HepG2 (cell line): ENCODE data around the gene KLF9.

Source experiments
- GATAD1 ChIP-seq: IDR thresholded peaks from 2 replicates; pipeline ENCODE4 v1.6.1; 2016; ENCODE audit warnings: missing genetic modification reagents, missing compliant biosample characterization
- POLR2A ChIP-seq, 2 experiments: IDR thresholded peaks; 2 replicates each; pipeline ENCODE4 v1.6.1; 2011; ENCODE audit warnings: low read depth in 2 of 2, low read length in 2 of 2, mild to moderate bottlenecking in 1 of 2, moderate library complexity in 1 of 2; ENCODE audit not compliant: insufficient read depth in 1 of 2
- POLR2AphosphoS5 ChIP-seq: IDR thresholded peaks from 2 replicates; pipeline ENCODE4 v1.6.1; 2012; ENCODE audit warnings: low read depth, low read length
- RAD21 ChIP-seq: fragments of 450-650 bp; formaldehyde crosslinking; IDR thresholded peaks from 2 replicates; pipeline ENCODE4 v1.5.0; 2020; ENCODE audit warnings: mild to moderate bottlenecking
- ZNF432 ChIP-seq: sonication (generic); formaldehyde crosslinking; IDR thresholded peaks from 2 replicates; pipeline ENCODE4 v1.5.0; 2020; ENCODE audit warnings: missing genetic modification reagents, mild to moderate bottlenecking, borderline replicate concordance
- TF ChIP-seq, protein P1 (sequence below): sonication (generic); formaldehyde crosslinking; IDR thresholded peaks from 2 replicates; pipeline ENCODE4 v1.5.0; 2020; ENCODE audit warnings: mild to moderate bottlenecking, missing genetic modification reagents, moderate library complexity

DNA sequence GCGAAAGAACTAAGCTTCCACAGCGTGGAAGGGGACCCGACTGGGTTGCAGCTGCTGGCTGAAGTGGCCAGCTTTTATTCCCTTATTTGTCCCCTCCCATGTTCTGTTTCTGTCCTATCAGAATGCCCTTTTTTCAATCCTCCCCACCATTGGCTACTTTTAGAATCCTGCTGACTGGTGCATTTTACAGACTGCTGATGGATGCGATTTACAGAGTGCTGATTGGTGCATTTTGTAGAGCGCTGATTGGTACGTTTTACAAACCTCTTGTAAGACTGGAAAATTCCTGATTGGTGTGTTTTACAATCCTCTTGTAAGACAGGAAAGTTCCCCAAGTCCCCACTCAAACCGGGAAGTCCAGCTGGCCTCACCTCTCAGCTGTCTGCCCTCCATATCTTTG lies 50.7 kb downstream of the KLF9 start:
- TF ChIP-seq, protein P1, sequence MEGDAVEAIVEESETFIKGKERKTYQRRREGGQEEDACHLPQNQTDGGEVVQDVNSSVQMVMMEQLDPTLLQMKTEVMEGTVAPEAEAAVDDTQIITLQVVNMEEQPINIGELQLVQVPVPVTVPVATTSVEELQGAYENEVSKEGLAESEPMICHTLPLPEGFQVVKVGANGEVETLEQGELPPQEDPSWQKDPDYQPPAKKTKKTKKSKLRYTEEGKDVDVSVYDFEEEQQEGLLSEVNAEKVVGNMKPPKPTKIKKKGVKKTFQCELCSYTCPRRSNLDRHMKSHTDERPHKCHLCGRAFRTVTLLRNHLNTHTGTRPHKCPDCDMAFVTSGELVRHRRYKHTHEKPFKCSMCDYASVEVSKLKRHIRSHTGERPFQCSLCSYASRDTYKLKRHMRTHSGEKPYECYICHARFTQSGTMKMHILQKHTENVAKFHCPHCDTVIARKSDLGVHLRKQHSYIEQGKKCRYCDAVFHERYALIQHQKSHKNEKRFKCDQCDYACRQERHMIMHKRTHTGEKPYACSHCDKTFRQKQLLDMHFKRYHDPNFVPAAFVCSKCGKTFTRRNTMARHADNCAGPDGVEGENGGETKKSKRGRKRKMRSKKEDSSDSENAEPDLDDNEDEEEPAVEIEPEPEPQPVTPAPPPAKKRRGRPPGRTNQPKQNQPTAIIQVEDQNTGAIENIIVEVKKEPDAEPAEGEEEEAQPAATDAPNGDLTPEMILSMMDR (CRISPR knock-in tag) = no peak
- TF ChIP-seq RAD21 (CRISPR knock-in tag) (no peak), GATAD1 (no peak), ZNF432 (no peak), POLR2A (IDR thresholded peaks at IDR 0.05; ENCODE audit: insufficient read depth in 1 of 2, low read depth in 2 of 2, low read length in 2 of 2) (no peak), POLR2AphosphoS5 (no peak)
